Activated naive CD4-positive, alpha-beta T cell treated with anti-CD3 and anti-CD28 coated beads, Interleukin-2, amount 50 U/mL, for 16 hours (primary cell): Measurements from ENCODE around the gene CEP135.
"Not testable (repeated sequence)": the region's sequence is repeated elsewhere in the genome, so short reads cannot be mapped to it uniquely, and the experiment has no call there.

Experiments used
- DNase-seq: peaks from one replicate; pipeline ENCODE4 v3.0.0-alpha.2; 2020

The CEP135 gene

GRCh38 chr4:55947912-55948725 lies 626 bp upstream of the CEP135 start:
- DNase-seq = peak; percentile 57

DNA sequence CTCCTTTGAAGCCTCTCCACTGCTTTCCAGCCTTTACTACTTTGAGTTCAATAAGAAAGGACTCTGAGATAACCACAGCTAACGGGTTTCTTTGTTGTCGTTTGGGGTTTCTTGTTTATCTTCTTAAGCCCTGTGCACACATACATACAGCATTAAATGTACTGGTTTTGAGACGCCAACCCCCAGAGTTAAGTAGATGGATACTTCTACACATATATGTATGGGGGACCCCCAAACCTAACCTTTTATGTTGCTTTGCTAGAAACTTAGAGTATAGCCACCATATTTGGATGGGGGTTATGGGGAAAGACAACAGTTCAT lies 697 bp downstream of the CEP135 start:
- no peak for DNase-seq

GRCh38 chr4:55951191-55951922 lies 2.6 kb downstream of the CEP135 start:
- DNase-seq = no peak

GRCh38 chr4:55955710-55956109 lies 7.0 kb downstream of the CEP135 start:
- DNase-seq = no peak

GRCh38 chr4:55959655-55960054 lies 10.9 kb downstream of the CEP135 start:
- no peak for DNase-seq

GRCh38 chr4:55964046-55964445 lies 15.3 kb downstream of the CEP135 start:
- no peak for DNase-seq

GRCh38 chr4:55965585-55965984 lies 16.8 kb downstream of the CEP135 start:
- DNase-seq = no peak

DNA sequence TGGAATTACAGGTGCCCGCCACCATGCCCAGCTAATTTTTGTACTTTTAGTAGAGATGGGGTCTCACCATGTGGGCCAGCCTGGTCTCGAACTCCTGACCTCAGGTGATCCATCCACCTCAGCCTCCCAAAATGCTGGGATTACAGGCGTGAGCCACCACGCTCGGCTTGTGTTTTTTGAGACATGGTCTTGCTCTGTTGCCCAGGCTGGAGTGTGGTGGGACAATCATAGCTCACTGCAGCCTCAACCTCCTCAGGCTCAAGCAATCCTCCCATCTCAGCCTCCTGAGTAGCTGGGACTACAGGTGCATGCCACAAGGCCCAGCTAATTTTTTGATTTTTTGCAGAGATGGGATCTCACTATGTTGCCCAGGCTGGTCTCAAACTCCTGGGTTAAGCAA lies 17.6 kb downstream of the CEP135 start:
- not testable (repeated sequence) for DNase-seq

- no peak for DNase-seq
These were observed 18.6 kb downstream of the CEP135 start for GRCh38 chr4:55967376-55967775.

GRCh38 chr4:55973650-55974049 lies 24.9 kb downstream of the CEP135 start:
- DNase-seq = no peak

- DNase-seq = no peak
These were observed 29.1 kb downstream of the CEP135 start for GRCh38 chr4:55977811-55978210.

DNA sequence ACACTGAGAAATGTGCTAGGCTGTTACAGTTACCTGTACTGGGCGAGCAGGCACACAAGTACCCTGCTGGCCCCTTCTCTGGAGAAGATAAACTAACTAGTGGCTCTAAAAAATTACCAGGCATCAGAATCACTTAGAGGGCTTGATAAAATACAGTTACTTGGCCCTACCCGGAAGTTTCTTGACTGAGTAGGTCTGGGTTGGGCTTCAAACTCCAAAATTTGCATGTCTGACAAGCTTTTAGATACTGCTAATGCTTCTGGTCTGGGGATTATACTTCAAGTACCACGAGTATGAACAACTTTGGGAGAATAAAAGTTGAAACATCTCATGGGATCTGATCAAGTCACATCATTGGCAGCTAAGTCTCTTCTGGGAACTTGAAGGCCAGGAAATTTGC lies 30.8 kb downstream of the CEP135 start:
- DNase-seq = no peak

GRCh38 chr4:55980725-55981124 lies 32.0 kb downstream of the CEP135 start:
- DNase-seq = no peak

DNA sequence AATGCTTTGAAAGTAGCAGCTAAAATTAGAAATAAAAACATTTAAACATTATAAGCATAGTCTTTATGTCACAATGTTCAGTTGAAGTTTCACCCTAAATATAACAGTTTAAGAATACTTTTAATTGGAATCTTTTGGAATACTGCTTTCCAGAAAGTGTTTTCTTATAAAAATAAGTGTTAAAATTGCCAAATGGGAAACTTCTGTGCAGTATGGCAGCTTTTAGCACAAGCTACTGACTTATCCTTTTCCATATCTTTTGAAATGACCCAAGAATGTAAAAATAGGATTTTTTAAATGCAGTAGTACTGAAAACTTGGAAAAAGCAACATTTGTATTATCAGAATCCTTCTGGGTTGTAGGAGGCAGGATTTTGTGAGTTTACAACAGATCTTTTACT lies 34.2 kb downstream of the CEP135 start:
- no peak for DNase-seq

- DNase-seq = no peak
These were observed 41.0 kb downstream of the CEP135 start for GRCh38 chr4:55989766-55990165.

DNA sequence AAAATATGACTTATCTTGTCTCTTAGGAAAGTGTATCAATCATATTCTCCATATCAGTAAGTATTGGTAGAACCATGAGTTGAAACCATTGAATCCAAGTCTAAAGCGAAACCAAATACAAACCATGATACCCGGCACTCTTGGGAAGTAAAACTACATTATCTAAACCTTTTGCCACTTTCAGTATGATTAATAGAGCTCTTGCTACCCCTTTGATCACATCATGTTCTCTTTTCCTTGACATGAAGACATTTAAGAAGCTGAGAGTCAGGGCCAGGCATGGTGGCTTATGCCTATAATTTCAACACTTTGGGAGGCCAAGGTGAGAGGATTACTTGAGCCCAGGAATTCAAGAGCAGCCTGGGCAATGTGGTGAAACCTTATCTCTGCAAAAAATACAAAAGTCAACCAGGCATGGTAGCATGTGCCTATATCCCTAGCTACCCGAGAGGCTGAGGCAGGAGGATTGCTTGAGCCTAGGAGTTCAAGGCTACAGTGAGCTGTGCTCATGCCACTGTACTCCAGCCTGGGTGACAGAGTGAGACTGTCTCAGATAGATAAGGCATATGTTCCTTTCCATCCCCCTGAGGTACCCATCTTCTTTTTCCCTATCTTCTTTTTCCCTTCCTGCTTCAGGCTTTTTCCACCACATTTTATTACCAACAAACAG lies 45.4 kb downstream of the CEP135 start:
- DNase-seq = peak; percentile 12

DNA sequence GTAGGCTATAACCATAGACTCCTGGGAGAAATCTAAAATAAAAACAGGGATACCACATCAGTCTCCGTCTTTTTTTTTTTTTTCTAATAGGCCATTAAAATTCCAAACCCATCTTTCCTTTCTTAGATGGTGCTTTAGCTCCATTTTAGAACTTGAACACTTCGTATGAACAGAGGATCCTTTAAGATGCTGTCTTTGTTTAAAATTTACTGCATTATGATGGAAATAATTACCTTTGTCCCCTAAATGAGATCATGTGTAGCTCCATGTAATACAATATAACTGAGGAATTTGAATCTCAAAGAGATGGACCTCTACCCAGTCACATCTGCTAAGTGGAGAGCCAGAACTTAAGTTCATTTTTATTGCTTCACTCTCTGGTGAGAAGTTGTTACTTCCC lies 47.9 kb downstream of the CEP135 start:
- no peak for DNase-seq

DNA sequence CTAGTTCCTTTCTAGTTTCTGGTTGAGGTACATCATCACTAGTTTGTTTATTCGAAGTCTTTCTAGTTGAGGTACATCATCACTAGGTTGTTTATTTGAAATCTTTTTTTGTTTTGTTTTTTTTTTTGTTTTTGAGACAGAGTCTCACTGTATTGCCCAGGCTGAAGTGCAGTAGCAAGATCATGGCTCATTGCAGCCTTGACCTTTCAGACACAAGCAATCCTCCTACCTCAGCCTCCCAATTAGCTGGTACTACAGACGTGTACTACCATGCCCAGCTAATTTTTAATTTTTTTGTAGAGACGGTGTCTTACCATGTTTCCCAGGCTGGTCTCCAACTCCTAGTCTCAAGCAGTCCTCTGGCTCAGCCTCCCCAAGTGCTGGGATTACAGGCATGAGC lies 54.9 kb downstream of the CEP135 start:
- no peak for DNase-seq

DNA sequence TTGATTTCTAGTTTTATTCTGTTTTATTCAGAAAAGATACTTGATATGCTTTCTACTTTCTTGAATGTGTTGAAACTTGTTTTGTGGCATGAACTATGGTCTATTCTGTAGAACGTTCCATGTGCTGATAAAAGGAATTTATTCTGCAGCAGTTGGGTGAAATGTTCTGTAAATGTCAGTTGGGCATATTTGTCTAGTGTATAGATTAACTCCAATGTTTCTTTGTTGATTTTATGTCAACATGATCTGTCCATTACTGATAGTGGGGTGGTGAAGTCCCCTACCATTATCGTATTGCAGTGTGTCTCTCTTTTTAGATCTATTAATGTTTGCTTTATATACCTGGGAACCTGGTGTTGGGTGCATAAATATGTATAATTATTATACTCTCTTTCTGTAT lies 55.5 kb downstream of the CEP135 start:
- DNase-seq = no peak

GRCh38 chr4:56007154-56007553 lies 58.4 kb downstream of the CEP135 start:
- DNase-seq = no peak

DNA sequence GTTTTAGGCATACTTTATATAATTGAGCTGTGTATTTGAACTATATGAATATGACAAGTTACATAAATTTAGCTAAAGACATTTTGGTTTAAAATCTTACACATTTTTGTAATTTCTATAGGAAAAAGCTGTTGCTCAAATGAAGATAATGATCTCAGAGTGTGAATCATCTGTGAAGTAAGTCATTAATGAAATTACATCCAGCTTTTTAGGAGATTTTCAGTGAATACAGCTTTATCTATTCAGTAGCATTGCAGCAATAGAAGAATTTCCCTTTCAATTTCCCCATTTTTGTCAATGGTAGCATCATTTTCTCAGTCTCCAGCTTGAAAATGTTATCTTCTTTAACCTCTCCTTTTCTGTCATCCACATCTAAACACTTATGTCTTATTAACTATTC lies 59.5 kb downstream of the CEP135 start:
- no peak for DNase-seq

DNA sequence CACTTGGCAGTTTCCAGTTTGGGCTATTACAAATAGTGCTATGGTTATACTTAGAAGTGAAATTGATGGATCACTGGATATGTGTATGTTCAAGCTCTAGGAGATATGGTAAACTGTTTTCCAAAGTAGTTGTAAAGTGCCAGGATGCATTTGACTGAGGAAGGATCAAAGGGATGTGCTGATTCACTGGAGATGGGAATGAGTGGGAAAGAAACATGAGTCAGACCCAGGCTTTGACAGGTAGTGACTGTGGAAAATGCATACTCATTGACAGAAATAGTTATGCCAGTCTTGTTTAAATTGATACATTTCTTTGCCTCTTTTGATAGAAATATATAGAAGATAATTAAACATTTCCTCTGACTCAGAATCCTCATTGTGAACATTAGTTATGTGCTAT lies 77.9 kb downstream of the CEP135 start:
- no peak for DNase-seq

DNA sequence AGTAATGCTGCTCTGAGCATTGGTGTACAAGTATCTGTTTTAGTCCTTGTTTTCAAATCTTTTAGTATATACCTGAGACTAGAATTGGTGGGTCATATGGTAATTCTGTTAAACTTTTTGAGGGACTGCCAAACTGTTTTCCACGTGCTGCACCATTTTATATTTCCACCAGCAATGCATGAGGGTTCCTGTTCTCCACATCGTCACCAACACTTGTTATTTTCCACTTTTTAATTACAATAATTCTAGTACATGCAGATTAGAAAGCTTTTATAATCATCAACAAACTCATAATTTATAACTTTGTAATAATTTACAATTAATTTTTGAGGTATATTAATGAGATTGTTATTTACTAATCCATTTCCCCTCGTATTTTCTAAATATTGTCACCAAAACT lies 79.4 kb downstream of the CEP135 start:
- no peak for DNase-seq

GRCh38 chr4:56038487-56039162 lies 89.9 kb downstream of the CEP135 start:
- no peak for DNase-seq
